ENCODE measurements around the gene TAF1. TPM values are rescaled to one million over a fixed set of nuclear protein-coding genes. Genes with fewer than 3 reads are reported as not detected.
A peak's percentile ranks its signal among the peaks of the same experiment; 100 is the strongest.

Gene TAF1
- total and polyA plus RNA-seq, 9 of the 15 experiments (the other 6 are each of a cell fraction or from before 2014, with no cell fraction given): 6.4 to 45.1 (median 38.1) TPM

GRCh38 chrX:71450433-71451106 lies 84.4 kb downstream of the TAF1 start (continued):
- no peak for TF ChIP-seq PCBP1 (IDR thresholded peaks at IDR 0.05; ENCODE audit: low read depth, low read length, poor library complexity, severe bottlenecking)
- no peak for TF ChIP-seq THAP7 (CRISPR knock-in tag; IDR thresholded peaks at IDR 0.05)
- TF ChIP-seq PRPF4 (IDR thresholded peaks at IDR 0.05; ENCODE audit: insufficient read depth, low read depth, low read length, poor library complexity, severe bottlenecking): no peak
- no peak for TF ChIP-seq COPS2 (conservative IDR thresholded peaks at IDR 0.05)
- TF ChIP-seq ZC3H11A (IDR thresholded peaks at IDR 0.05; ENCODE audit: low read depth, low read length): no peak
- no peak for TF ChIP-seq ZNF124 (CRISPR knock-in tag; IDR thresholded peaks at IDR 0.05)
- TF ChIP-seq DMBX1 (CRISPR knock-in tag; IDR thresholded peaks at IDR 0.05; ENCODE audit: borderline replicate concordance): 0 out of 2 replicates have a peak, but pooled peaks have one; percentile 19
- TF ChIP-seq HMG20B (CRISPR knock-in tag; IDR thresholded peaks at IDR 0.05): no peak
- TF ChIP-seq ZNF274 (IDR thresholded peaks at IDR 0.05; ENCODE audit: borderline replicate concordance, low read depth, low read length): no peak
- TF ChIP-seq GTF2F1 (IDR thresholded peaks at IDR 0.05; ENCODE audit: low read depth, low read length): no peak
- TF ChIP-seq BRF2 (IDR thresholded peaks at IDR 0.05; ENCODE audit: borderline replicate concordance, insufficient read depth, insufficient read length): no peak
- TF ChIP-seq CCAR2 (IDR thresholded peaks at IDR 0.05; ENCODE audit: low read depth, low read length): no peak
- no peak for TF ChIP-seq SIX5 (IDR thresholded peaks at IDR 0.05; ENCODE audit: borderline replicate concordance in 1 of 2, insufficient read depth in 1 of 2, low read depth in 1 of 2, low read length in 2 of 2)
- no peak for TF ChIP-seq HDAC6 (IDR thresholded peaks at IDR 0.05; ENCODE audit: low read depth, low read length)
- no peak for TF ChIP-seq BCOR (IDR thresholded peaks at IDR 0.05)
- no peak for TF ChIP-seq RBM14 (IDR thresholded peaks at IDR 0.05; ENCODE audit: borderline replicate concordance, insufficient read depth, low read depth, low read length)
- no peak for TF ChIP-seq MTA3 (IDR thresholded peaks at IDR 0.05; ENCODE audit: borderline replicate concordance)
- TF ChIP-seq ETV6 (IDR thresholded peaks at IDR 0.05; ENCODE audit: borderline replicate concordance in 1 of 2, low read depth in 2 of 2, low read length in 1 of 2): no peak
- TF ChIP-seq ETV6 (CRISPR knock-in tag; IDR thresholded peaks at IDR 0.05; ENCODE audit: borderline replicate concordance): no peak
- TF ChIP-seq MTA1 (IDR thresholded peaks at IDR 0.05; ENCODE audit: borderline replicate concordance): no peak
- no peak for TF ChIP-seq WHSC1 (IDR thresholded peaks at IDR 0.05; ENCODE audit: low read length)
- no peak for TF ChIP-seq MCM5 (IDR thresholded peaks at IDR 0.05; ENCODE audit: low read depth)
- no peak for TF ChIP-seq U2AF1 (optimal IDR thresholded peaks at IDR 0.05; ENCODE audit: low read depth, low read length)
- TF ChIP-seq HMBOX1 (IDR thresholded peaks at IDR 0.05): 0 out of 2 replicates have a peak, but pooled peaks have one; percentile 36
- no peak for TF ChIP-seq NFIX (CRISPR knock-in tag; IDR thresholded peaks at IDR 0.05; ENCODE audit: low read depth)
- TF ChIP-seq KLF1 (tag; IDR thresholded peaks at IDR 0.05): no peak
- TF ChIP-seq CXXC5 (CRISPR knock-in tag; IDR thresholded peaks at IDR 0.05): no peak
- no peak for TF ChIP-seq BCL6 (CRISPR knock-in tag; IDR thresholded peaks at IDR 0.05)

All from K562 (cell line).